ENCODE data around the gene PCMTD2.
"Not testable (repeated sequence)": the region's sequence is repeated elsewhere in the genome, so short reads cannot be mapped to it uniquely, and the experiment has no call there.

PCMTD2 gene

GRCh38 chr20:64286447-64287263, 31.1 kb downstream of the PCMTD2 start:
- peak; percentile 2 for DNase-seq (ENCODE audit: low read depth)

DNA sequence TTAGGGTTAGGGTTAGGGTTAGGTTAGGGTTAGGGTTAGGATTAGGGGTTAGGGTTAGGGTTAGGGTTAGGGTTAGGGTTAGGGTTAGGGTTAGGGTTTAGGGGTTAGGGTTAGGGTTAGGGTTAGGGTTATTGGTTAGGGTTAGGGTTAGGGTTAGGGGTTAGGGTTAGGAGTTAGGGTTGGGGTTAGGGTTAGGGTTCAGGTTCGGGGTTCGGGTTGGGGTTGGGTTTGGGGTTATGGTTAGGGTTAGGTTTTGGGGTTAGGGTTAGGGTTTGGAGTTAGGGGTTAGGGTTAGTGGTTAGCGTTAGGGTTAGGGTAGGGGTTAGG, 31.7 kb downstream of the PCMTD2 start:
- DNase-seq (ENCODE audit: low read depth) = not testable (repeated sequence)

GRCh38 chr20:64292167-64292566, 36.6 kb downstream of the PCMTD2 start:
- DNase-seq (ENCODE audit: low read depth) = not testable (repeated sequence)

GRCh38 chr20:64303086-64303485, 47.5 kb downstream of the PCMTD2 start:
- not testable (repeated sequence) for DNase-seq (ENCODE audit: low read depth)

GRCh38 chr20:64313761-64314160, 58.2 kb downstream of the PCMTD2 start:
- not testable (repeated sequence) for DNase-seq (ENCODE audit: low read depth)

- DNase-seq (ENCODE audit: low read depth) = not testable (repeated sequence)
These were observed 59.8 kb downstream of the PCMTD2 start for GRCh38 chr20:64315381-64315780.

DNA sequence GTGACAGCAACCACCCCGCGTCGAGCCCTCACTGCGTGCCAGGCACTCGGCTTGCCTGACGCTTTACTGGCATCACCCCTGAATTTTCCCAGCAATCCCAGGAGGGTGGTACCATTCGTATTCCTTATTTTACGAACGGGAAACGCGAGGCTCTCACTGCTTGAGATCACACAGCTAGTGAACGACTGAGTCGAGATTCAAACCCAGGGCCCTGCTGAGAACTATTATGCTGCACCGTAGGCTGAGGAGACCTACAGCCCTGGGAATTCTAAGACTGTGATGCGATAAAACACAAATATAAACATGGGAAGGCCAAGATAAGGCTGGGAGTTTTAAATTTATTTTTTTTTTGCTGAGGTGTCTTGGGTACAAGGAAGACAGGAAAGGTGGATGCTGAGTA, 60.3 kb downstream of the PCMTD2 start:
- not testable (repeated sequence) for DNase-seq (ENCODE audit: low read depth)

GRCh38 chr20:64316415-64317083, 61.0 kb downstream of the PCMTD2 start:
- peak; percentile 22 for DNase-seq (ENCODE audit: low read depth)

GRCh38 chr20:64317331-64317730, 61.8 kb downstream of the PCMTD2 start:
- not testable (repeated sequence) for DNase-seq (ENCODE audit: low read depth)

GRCh38 chr20:64318056-64318455, 62.5 kb downstream of the PCMTD2 start:
- DNase-seq (ENCODE audit: low read depth) = not testable (repeated sequence)

GRCh38 chr20:64322031-64322789, 66.7 kb downstream of the PCMTD2 start:
- DNase-seq (ENCODE audit: low read depth) = not testable (repeated sequence)
